ENCODE results near the gene DGKB. TPM values are rescaled to one million over a fixed set of nuclear protein-coding genes. Genes with fewer than 3 reads are reported as not detected.

DGKB gene
- total RNA-seq, 1 experiment from 2014 or later: 1.9 TPM

- no peak for TF ChIP-seq HMGXB4 (CRISPR knock-in tag; IDR thresholded peaks at IDR 0.05)
- TF ChIP-seq USF1 (CRISPR knock-in tag; IDR thresholded peaks at IDR 0.05): no peak
- no peak for TF ChIP-seq ZNF425 (CRISPR knock-in tag; conservative IDR thresholded peaks at IDR 0.05)
Observed at GRCh38 chr7:14635955-14636354, 266.6 kb downstream of the DGKB start (continued).

GRCh38 chr7:14630048-14630447 is 272.5 kb downstream of the DGKB start:
- ChIA-PET POLR2A (no interaction called here), CTCF (no interaction called here)
- Mint-ChIP-seq H3K4me3 (no peak overlapping the region), H3K4me1 (no peaks in the 10 kb centered on the region), H3K27me3 (ENCODE audit: low read depth) (no peaks in the 10 kb centered on the region), H3K36me3 (no peaks in the 10 kb centered on the region), H3K9me3 (no peaks in the 10 kb centered on the region), H3K27ac (no peak overlapping the region)
- ATAC-seq (no peak), DNase-seq (ENCODE audit: low spot score) (no peak)
- TF ChIP-seq CTCF (IDR thresholded peaks at IDR 0.05) (no peak), HMGA2 (CRISPR knock-in tag; IDR thresholded peaks at IDR 0.05) (no peak), NR2C2 (CRISPR knock-in tag; IDR thresholded peaks at IDR 0.05) (no peak), PRRX2 (CRISPR knock-in tag; IDR thresholded peaks at IDR 0.05) (no peak), TEAD1 (CRISPR knock-in tag; IDR thresholded peaks at IDR 0.05) (no peak), NFE2L1 (CRISPR knock-in tag; IDR thresholded peaks at IDR 0.05) (no peak), MXD4 (CRISPR knock-in tag; IDR thresholded peaks at IDR 0.05; ENCODE audit: borderline replicate concordance) (no peak), ZBTB21 (CRISPR knock-in tag; IDR thresholded peaks at IDR 0.05; ENCODE audit: borderline replicate concordance) (no peak), FOXK1 (CRISPR knock-in tag; IDR thresholded peaks at IDR 0.05) (no peak), ATF2 (CRISPR knock-in tag; IDR thresholded peaks at IDR 0.05; ENCODE audit: borderline replicate concordance, low read depth) (no peak), AFF4 (CRISPR knock-in tag; IDR thresholded peaks at IDR 0.05; ENCODE audit: borderline replicate concordance) (no peak), PREB (CRISPR knock-in tag; IDR thresholded peaks at IDR 0.05; ENCODE audit: borderline replicate concordance) (no peak), ZNF425 (CRISPR knock-in tag; conservative IDR thresholded peaks at IDR 0.05) (no peak)
